GM18870 (cell line): ENCODE measurements around the gene ABCA8.

ENCODE experiments used
- ATAC-seq: cut with Tn5 transposase; IDR thresholded peaks from one replicate; pipeline ENCODE4 v1.9.1; 2021; ENCODE audit warnings: moderate library complexity; ENCODE audit not compliant: unreplicated experiment

The ABCA8 gene

DNA sequence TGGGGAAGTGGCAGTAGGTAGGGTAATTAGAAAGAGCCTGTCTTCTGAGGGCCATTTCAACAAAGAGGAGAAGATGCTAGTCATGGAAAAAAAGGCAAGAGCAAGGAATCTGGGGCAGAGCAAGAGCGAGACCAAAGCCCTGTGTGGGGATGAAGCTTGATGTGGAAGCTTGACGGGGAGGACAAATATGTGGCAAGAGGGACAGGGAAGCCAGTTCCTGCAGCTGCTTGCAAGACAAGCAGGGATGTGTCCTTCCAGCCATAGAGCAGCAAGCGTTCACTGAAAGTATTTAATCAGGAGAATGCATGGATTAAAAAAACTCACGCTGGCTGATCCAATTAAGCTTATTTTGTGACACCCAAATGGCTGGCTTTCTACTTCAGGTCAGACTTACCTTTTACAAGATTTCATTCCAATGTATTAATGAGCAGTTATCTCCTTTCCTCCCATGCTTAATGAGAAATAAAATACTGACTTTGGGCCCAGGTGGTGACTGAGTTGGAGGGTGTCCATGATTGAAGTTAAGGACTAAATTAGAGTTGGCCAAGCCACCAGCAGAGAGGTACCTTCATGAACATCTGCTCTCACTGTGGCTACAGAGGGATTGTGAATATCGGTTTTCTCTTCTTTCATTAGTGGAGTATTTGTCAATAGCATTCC, 76.8 kb downstream of the ABCA8 start:
- no peak for ATAC-seq

GRCh38 chr17:68871447-68871846, 83.7 kb downstream of the ABCA8 start:
- no peak for ATAC-seq

DNA sequence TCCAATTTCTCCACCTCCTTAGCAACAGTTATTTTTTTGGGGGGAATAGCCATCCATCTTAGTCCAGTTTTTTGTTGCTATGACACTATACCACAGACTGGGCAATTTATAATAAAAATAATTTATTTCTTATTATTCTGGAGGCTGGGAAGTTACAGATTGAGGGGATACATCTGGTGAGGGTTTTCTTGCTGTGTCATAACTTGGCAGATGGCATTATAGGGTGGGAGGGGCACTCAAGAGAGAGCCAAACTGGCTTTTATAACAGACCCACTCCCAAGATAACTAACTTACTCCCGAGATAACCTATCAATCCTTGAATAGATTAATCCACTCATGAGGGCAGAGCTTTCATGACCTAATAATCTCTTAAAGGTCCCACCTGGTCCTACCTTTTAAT, 84.2 kb downstream of the ABCA8 start:
- ATAC-seq, result no peak

DNA sequence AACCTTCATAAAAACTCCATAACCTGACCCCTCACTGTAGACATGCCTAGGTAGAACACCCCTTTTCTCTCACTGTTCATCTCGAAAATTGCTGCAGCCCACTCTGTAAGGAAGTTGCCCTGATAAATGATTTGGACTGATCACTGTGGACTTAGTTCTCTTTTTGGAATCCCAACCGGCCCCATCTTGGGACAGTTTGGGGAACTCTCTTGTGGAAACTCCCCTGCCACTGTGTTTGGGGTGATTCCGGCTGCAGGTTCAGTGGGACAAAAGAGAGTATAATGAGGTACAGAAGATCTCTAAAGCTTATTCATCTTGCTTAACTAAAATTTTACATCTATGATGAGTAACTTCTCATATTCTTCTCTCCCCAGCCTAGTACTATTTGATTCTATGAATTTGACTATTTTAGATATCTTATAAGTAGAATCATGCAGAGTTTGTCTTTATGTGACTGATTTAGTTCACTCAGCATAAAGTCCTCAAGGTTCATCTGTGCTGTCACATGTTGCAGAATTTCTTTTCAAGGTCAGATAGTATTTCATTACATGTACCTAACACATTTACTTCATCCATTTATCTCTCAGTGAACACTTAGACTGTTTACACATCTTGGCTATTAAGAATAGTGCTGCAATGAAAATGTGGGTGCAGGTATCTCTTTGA, 84.9 kb downstream of the ABCA8 start:
- ATAC-seq, result no peak

DNA sequence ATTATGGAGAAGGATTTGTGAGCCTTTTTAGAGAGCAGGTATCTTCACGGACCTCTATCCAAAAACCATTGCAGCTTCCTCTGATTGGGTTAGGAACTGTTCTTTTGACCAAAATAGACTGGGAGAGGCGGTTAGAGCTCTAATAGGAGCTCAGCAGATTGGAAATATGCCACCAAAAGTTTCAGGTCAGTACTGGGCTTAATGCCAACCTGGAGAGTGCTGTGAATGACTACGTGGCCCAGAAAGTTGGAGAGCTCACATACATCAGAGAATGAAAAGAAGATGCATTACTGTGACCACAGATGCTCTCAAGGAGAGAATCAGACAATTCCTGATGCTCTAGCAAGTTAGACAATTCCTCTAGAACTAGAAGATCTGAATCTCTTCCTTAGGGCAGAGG, 86.5 kb downstream of the ABCA8 start:
- ATAC-seq, result no peak

- ATAC-seq, result no peak
Observed at GRCh38 chr17:68867759-68868516, 87.3 kb downstream of the ABCA8 start.

- no peak for ATAC-seq
Observed at GRCh38 chr17:68865584-68865983, 89.6 kb downstream of the ABCA8 start.

GRCh38 chr17:68863091-68863652, 92.0 kb downstream of the ABCA8 start:
- no peak for ATAC-seq

- ATAC-seq, result no peak
Observed at GRCh38 chr17:68861602-68862001, 93.6 kb downstream of the ABCA8 start.

DNA sequence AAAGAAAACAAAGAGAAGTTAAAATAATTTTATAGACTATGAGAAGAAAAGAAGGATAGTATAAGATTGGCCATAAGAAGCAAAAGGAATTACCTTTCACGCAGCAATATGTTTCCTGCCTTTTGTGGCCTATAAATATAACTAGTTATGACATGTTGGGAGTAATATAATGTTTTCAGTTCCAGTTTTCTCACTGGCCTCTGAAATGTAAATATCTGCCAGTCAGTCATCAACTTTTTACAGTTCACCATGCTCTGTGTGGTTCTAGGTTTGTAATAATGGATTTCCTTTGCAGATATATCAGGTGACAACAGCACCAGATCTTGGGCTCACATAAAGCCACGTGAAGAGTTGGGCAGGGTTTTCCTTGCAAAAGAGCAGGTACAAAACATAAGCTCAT, 94.3 kb downstream of the ABCA8 start:
- ATAC-seq, result no peak

DNA sequence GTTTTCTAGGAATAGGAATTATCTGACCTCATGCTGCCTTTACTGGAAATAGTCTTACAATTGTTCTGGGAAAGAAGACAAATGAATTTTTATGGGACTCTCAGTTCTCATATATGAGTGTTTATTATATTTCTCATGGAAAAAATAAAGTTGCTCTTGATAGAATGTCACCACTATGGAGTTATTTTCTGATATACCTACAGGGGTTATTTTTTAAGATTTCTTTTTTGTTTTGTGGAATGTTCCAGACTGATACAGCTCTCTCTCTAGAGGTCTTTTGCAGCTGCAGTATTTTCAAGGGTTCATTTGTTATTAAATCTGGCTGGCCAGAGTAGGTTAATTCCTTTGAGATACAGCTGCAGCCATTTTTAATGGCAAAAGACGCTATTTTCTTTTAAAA, 100.7 kb downstream of the ABCA8 start:
- no peak for ATAC-seq

- no peak for ATAC-seq
Observed at GRCh38 chr17:68853439-68853838, 101.8 kb downstream of the ABCA8 start.

GRCh38 chr17:68853036-68853435, 102.2 kb downstream of the ABCA8 start:
- ATAC-seq, result no peak

GRCh38 chr17:68851890-68852289, 103.3 kb downstream of the ABCA8 start:
- no peak for ATAC-seq

- ATAC-seq, result no peak
Observed at GRCh38 chr17:68850749-68851510, 104.3 kb downstream of the ABCA8 start.

GRCh38 chr17:68849673-68850610, 105.2 kb downstream of the ABCA8 start:
- ATAC-seq, result no peak

DNA sequence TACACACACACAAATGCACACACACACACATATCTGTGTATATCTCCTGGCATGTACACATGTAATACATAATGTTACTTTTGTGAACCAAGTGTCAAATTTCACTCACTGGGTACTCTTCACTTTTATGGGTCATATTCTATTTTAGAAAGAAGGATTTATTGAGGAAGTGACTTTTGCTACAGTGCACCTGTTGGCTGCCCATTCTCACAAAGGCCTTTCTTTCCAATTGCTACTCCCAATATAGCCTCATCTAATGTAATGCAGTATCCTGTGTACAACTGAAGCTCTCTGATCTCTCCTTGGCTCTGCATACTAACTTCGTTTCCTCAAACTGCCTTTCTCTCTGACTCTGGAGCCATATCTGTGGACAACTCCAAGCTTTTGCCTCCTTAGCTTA, 107.5 kb downstream of the ABCA8 start:
- ATAC-seq, result no peak

DNA sequence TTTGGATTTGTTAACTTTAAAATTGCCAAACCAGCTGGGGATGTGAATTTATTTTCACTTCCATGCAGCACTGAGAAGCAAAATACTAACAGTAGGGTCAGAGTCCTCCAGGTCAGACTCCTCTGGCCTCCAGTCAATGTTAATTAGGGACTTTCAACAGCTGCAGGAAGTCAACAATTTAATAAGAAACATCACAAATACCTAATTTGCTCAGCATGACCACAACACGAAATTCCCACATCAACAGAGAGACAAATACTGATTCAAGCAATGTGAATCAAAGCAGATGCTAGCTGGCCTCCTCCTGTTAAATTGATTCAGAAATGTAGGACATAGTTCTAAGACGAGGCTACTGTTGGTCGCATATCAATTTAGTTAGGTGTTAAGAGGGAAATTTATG, 111.7 kb downstream of the ABCA8 start:
- no peak for ATAC-seq

- ATAC-seq, result no peak
Observed at GRCh38 chr17:68840073-68840472, 115.1 kb downstream of the ABCA8 start.

- no peak for ATAC-seq
Observed at GRCh38 chr17:68835071-68835470, 120.1 kb downstream of the ABCA8 start.
